ENCODE measurements around the gene TNRC6A.

Gene TNRC6A

GRCh38 chr16:24873028-24873427 is 143.6 kb downstream of the TNRC6A start:
- no peak overlapping the region for H3K4me3 ChIP-seq (ENCODE audit: low read length)
- H3K27me3 ChIP-seq (ENCODE audit: insufficient read depth, low read length), result no peaks in the 10 kb centered on the region; the same call in 1 of the 2 replicates
- no peaks in the 10 kb centered on the region for H3K9me3 ChIP-seq (ENCODE audit: insufficient read depth, low read depth, low read length)
- H3K27ac ChIP-seq (ENCODE audit: low read length), result no peak overlapping the region
- no peaks in the 10 kb centered on the region for H3K4me1 ChIP-seq (ENCODE audit: insufficient read depth, low read length)
- H3K36me3 ChIP-seq (ENCODE audit: insufficient read depth, low read depth, low read length), result no peaks in the 10 kb centered on the region
- H3K9ac ChIP-seq (ENCODE audit: low read depth, low read length), result no peak overlapping the region

GRCh38 chr16:24875466-24875865 is 146.0 kb downstream of the TNRC6A start:
- Histone ChIP-seq H3K4me3 (ENCODE audit: low read length) (no peak overlapping the region), H3K27ac (ENCODE audit: low read length) (no peak overlapping the region), H3K27me3 (ENCODE audit: insufficient read depth, low read length) (no peaks in the 10 kb centered on the region; the same call in 1 of the 2 replicates), H3K9me3 (ENCODE audit: insufficient read depth, low read depth, low read length) (no peaks in the 10 kb centered on the region), H3K4me1 (ENCODE audit: insufficient read depth, low read length) (no peaks in the 10 kb centered on the region), H3K9ac (ENCODE audit: low read depth, low read length) (no peak overlapping the region), H3K36me3 (ENCODE audit: insufficient read depth, low read depth, low read length) (no peaks in the 10 kb centered on the region)

Data from iPS-20b (cell line).